CD4-positive, alpha-beta T cell treated with Interferon alpha-2 for 1 hour (primary cell): Measurements from ENCODE around the gene PHKG1.
"Not testable (repeated sequence)": the region's sequence is repeated elsewhere in the genome, so short reads cannot be mapped to it uniquely, and the experiment has no call there.

Experiments used
- DNase-seq, 2 donors: peaks; one replicate each; pipeline ENCODE4 v3.0.0-alpha.2; 2020 to 2022

Gene PHKG1

DNA sequence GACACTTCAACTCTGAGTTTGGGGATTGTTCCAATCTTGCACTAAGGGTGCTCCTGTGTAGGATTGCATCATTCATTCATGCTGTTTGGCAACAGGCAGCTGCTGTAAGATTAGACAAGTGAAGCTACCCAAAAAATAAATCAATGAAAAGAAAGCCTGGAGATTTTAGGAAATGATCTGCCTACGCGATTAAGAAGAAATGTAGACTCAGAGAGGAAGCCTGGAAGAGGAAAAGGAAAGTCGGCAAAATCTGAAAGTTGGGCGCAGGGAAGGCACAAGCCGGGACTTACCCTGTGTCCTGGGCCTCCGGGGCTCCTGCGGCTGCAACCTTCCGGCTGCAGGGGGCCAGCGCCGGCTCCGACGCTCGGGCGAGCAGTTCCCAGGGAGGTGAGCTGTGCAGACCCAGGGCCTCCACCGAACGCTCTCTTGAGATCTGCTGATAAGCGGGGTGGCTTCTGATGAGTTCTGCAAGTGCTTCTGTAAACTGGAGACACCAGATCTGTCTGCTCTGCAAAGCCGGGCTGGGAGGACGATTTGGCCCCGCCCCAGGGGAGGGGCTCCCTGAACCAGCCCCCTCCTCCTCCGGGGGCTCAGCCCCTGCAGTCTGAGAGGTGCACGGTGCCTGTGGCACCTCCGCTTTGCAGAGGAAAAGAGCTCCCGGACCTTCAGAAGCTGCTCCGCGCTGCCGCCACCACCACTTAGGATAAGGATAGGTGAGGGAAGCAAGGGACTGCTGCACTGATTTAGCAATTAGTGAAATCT, 58.9 kb downstream of the PHKG1 start:
- DNase-seq: peak; percentile 70 to 78

DNA sequence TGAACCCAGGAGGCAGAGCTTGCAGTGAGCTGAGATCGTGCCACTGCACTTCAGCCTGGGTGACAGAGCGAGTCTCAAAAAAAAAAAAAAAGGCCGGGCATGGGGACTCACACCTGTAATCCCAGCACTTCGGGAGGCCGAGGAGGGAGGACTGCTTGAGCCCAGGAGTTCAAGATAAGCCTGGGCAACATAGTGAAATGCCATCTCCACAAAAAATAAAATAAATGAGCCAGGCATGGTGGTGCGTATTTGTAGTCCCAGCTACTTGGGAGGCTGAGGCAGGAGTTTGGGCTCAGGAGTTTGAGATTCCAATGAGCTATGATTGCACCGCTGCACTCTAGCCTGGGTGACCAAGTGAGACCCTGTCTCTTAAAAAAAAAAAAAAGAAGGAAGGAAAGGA, 60.2 kb downstream of the PHKG1 start:
- DNase-seq: not testable (repeated sequence)

DNA sequence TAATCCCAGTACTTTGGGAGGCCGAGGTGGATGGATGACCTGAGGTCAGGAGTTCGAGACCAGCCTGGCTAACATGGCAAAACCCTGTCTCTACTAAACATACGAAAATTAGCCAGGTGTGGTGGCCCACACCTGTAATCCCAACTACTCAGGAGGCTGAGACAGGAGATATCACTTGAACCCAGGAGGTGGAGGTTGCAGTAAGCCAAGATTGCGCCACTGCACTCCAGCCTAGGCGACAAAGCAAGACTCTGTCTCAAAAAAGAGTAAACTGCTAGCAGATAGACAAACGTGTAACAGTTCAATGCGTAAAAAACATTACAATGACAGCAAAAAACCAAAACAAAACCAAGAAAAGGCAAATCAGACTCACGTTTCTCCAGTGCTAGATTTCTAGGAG, 61.2 kb downstream of the PHKG1 start:
- not testable (repeated sequence) for DNase-seq

DNA sequence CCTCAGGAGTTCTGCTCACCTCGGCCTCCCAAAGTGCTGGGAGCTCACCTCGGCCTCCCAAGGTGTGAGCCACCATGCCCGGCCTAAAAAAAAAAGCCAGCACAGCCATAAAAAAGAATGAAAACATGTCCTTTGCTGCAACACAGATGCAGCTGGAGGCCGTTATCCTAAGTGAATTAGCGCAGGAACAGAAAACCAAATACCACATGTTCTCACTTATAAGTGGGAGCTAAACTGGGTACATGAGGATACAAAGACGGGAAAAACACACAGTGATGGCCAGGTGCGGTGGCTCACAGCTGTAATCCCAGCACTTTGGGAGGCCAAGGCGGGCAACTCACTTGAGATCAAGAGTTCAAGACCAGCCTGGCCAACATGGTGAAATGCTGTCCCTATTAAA, 62.4 kb downstream of the PHKG1 start:
- DNase-seq: no peak
